ENCODE results near the gene TNNI3.
"Not testable (repeated sequence)": the region's sequence is repeated elsewhere in the genome, so short reads cannot be mapped to it uniquely, and the experiment has no call there.

TNNI3 gene

DNA sequence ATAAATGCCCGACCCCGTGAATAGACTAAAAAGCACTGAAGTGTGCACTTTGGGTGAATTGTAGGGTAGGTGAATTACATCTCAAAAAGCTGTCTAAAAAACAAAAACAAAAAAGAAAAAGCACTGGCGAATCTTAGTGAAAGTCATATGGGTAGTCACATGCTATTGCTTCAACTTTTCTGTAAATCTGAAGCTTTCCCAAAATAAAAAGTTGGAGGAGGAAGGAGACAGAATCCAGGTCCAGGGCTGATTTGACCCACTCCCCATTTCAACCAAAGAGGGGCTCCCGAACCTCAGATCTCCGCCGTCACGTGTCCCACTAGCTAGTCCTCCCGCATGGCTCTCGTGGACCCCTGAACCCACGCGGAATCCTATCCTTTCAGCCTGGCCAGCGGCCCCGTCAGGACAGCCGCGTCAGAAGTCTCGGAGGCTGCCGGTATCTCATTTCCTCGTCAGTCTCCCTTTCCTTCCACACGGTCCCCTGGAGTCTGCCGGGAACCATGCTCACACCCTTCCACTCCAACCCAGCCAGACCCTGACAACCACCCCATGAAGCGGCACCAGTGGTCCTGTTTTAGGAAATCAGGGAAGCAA is 46.2 kb downstream of the TNNI3 start:
- DNase-seq = no peak

DNA sequence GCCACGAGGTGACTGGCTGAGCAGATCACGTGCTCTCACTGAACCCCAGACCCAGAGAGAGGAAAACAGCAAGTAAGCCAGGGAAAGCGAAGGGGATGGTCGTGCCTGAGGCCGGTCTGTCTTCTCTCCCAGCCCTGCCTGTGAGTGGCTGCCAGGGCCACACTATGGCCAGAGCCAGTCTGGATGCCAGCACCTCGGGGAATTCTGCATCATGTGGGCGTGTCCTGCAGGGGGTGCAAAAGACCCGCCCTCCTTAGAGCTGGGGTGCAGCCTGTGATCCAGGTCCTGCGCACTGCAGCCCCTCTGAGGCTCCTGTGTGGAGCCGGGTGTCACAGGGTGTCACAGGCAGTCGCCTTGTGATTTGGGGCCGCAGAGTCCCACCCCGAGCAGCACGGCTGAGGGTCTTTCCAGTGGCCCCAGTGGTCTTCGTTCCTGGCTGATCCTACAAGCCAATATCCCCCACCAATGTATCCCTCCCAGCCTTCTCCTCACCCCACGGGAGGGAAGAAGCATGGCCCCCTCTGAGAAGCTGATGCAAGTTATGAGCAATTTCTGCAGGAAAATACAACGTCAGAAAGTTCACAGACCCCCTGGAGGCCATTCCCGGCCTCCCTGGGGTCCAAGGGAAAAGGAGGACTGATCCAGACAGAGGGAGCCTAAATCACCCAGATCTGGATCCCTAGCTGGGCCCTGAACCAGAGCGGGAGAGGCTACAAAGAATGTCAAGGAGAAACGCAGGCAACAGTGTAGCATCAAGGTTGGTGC is 47.8 kb downstream of the TNNI3 start:
- no peak for DNase-seq

DNA sequence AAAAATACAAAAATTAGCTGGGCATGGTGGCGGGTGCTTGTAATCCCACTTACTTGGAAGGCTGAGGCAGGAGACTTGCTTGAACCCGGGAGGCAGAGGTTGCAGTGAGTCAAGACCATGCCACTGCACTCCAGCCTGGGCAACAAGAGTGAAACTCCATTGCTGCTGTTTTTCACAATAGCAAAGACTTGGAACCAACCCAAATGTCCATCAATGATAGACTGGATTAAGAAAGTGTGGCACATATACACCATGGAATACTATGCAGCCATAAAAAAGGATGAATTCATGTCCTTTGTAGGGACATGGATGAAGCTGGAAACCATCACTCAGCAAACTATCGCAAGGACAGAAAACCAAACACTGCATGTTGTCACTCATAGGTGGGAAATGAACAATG is 50.3 kb downstream of the TNNI3 start:
- not testable (repeated sequence) for DNase-seq

DNA sequence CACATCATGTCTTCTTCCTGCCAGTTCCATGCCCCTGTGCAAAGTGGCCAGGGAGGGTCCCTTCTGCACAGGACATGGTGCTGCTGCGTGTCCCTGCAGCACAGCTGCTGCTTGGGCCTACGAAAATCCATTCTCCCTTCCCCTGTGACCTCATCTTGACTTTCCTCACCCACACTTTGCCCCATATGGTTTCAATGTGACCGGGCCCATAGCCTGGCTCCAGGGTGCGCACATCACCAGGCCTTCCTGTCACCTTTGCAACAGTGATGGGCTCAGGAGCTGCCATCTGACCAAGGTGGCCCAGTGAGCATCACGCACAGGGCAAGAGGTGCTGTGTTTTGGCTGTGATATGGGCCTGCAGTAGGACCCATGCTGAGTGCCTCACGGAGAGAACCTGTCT is 50.9 kb downstream of the TNNI3 start:
- DNase-seq = no peak

DNA sequence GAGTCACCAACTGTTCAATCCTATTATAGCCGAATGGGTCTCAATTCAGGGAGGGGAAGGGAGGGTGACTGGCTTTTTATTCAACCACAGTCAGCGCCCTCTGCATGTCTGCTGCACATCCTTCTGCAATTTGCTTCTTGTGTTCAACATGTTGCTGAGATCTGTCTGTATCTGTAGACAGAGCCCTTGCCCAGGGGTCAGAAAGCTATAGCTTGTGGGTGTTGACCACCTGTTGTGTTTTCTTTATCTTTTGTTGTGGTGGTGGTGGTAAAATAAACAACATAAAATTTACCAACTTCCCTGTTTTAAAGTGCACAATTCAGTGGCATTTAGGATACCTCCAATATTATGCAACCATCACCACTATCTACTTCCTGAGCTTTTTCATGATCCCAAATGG is 52.3 kb downstream of the TNNI3 start:
- no peak for DNase-seq

DNA sequence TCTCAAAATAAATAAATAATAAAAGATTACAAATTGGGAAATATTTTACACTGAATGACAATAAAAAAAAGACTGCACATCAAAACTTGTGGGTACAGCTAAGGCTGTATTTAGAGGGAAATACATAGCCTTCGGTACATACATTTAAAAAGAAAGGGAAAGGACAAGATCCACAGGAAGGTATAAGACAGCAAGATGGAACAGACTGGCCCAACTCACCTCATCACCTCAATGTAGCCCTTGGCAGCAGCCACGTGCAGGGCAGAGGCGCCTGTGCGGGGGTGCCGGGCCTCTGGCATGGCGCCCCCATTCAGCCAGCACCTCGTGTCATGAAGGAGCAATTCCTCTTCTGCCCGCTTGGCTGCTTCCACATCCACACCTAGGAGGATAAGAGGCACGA is 54.3 kb downstream of the TNNI3 start:
- no peak for DNase-seq

Data from activated CD4-positive, alpha-beta T cell treated with anti-CD3 and anti-CD28 coated beads for 48 hours (primary cell).